Heart left ventricle (tissue), 16 donors: ENCODE measurements around the gene MALSU1. TPM values are rescaled to one million over a fixed set of nuclear protein-coding genes. Genes with fewer than 3 reads are reported as not detected.

Experiments
- ATAC-seq, 4 donors: fragments of 200-7000 bp; cut with Tn5 transposase; one replicate each; pipeline ENCODE4 v1.9.1; 2020 to 2022; ENCODE audit warnings: moderate library complexity in 4 of 4, mild to moderate bottlenecking in 3 of 4, moderate number of reproducible peaks in 1 of 4
- DNase-seq, 5 donors: peaks; one replicate each; pipeline ENCODE4 v3.0.0-alpha.2; 2020
- H3K27ac ChIP-seq, 12 donors: fragments of 200-600 bp; sonication (generic) in 4 of 12; one replicate each; pipeline versions ENCODE4 v1.5.0 to v1.8.0; 2016 to 2022; ENCODE audit warnings: mild to moderate bottlenecking in 2 of 12
- H3K27me3 ChIP-seq, 9 donors: fragments of 200-600 bp; sonication (generic) in 2 of 9; one replicate each; pipeline versions ENCODE4 v1.5.1 to v1.8.0; 2016 to 2022; ENCODE audit warnings: mild to moderate bottlenecking in 3 of 9
- H3K36me3 ChIP-seq, 9 donors: fragments of 200-600 bp; sonication (generic) in 2 of 9; one replicate each; pipeline versions ENCODE4 v1.5.0 to v1.8.0; 2018 to 2022; ENCODE audit warnings: mild to moderate bottlenecking in 2 of 9
- H3K4me1 ChIP-seq, 12 donors: fragments of 200-600 bp; sonication (generic) in 4 of 12; one replicate each; pipeline versions ENCODE4 v1.5.0 to v1.8.0; 2016 to 2022; ENCODE audit warnings: mild to moderate bottlenecking in 3 of 12
- H3K4me3 ChIP-seq, 12 donors: fragments of 200-600 bp; sonication (generic) in 4 of 12; one replicate each; pipeline versions ENCODE4 v1.5.0 to v1.8.0; 2017 to 2022; ENCODE audit warnings: mild to moderate bottlenecking in 9 of 12, moderate library complexity in 4 of 12
- H3K9me3 ChIP-seq, 12 donors: fragments of 200-600 bp; sonication (generic) in 4 of 12; one replicate each; pipeline versions ENCODE4 v1.5.0 to v1.8.0; 2016 to 2022; ENCODE audit warnings: mild to moderate bottlenecking in 1 of 12
- CTCF ChIP-seq, 12 donors: fragments of 200-600 bp; sonication (generic) in 4 of 12; IDR thresholded peaks; one replicate each; pipeline versions ENCODE4 v1.5.0 to v1.8.0; 2018 to 2022; ENCODE audit warnings: antibody characterized with exemption in 12 of 12, mild to moderate bottlenecking in 5 of 12
- POLR2A ChIP-seq, 2 donors: fragments of 450-650 bp; IDR thresholded peaks; one replicate each; pipeline ENCODE4 v1.6.1; 2017; ENCODE audit warnings: antibody characterized with exemption in 2 of 2, mild to moderate bottlenecking in 2 of 2, moderate library complexity in 2 of 2
- WGBS, 4 donors: extraction: QIAGEN DNeasy Blood & Tissue Kit in 2 of 4; methylation state at CpG; one replicate each; pipeline versions ENCODE4 v1.1.5 to v1.1.7; 2013 to 2018; 5-methylcytosine and 5-hydroxymethylcytosine counted together
- intact Hi-C, 10 donors: fragments of 100-400 bp; cut with DNase I; formaldehyde crosslinking; loops; one replicate each; pipeline versions ENCODE4 v1.11.1 to v1.14.2; 2022
- polyA plus RNA-seq, 2 donors: library from polyadenylated mRNA; stranded (reverse); fragments of 200-250 nt; gene quantifications; one replicate each; pipeline ENCODE4 v1.2.3, GENCODE V29; 2013
- total RNA-seq, 9 donors: library from RNA; depleted of rRNA in 2 of 9; stranded (reverse); fragments of >200 nt in 2 of 9; fragmentation: NEBNext Ultra II Directional in 3 of 9; extraction: Animal tissue kit (Norgen Biotek cat#: 25700) in 3 of 9; gene quantifications; one replicate each; pipeline versions ENCODE4 v1.1.0 to v1.2.4, GENCODE V29; 2016 to 2023
- donor health status: ischemic (EF 13 %, LVEDD 7.1; RV severe dilation, severe dysfunction).
- donor health status: healthy with polysubstance abuse.
- donor health status: DM: no; HTN: yes; CAD: no.
- donor health status: DM: no; HTN: no; CAD: no.
- donor health status: ischemic (EF 25% LVEDD 6.9; RV normal size, moderate dysfunction).
- donor health status: ischemic (EF 25% LVEDD 5.7; RV mildly dilated, moderate dysfunction).
- donor health status: healthy.
- donor health status: DM: yes; HTN: yes; CAD: no.
- donor health status: ischemic (EF 35%, LVEDD 5.7; RV mildly dilated, moderate dysfunction).
- donor health status: nonischemic (EF 11% LVEDD 7.7; RV severe dilation, severe dysfunction).
- donor health status: DM: yes; HTN: yes; CAD: no.
- donor health status: PGD.
- donor health status: ischemic (EF 29% LVEDD 5.4; RV normal size, mild dysfunction).
- donor health status: nonischemic (EF 23%, LVEDD 6.1; RV moderate dilation, normal function).

Gene MALSU1
- total and polyA plus RNA-seq, 11 donors, result 40.3 to 128 (median 104) TPM

- peak overlapping the region in 1 of 12 donors; percentile 20 for H3K27ac ChIP-seq
- no peaks in the 10 kb centered on the region for H3K36me3 ChIP-seq
- H3K4me1 ChIP-seq, result peaks cover 0 to 7% (median 0%) of the 10 kb centered on the region in 12 donors
- no peaks in the 10 kb centered on the region for H3K9me3 ChIP-seq
- DNase-seq (no peak), ATAC-seq (no peak)
- peaks cover 0 to 4% (median 0%) of the 10 kb centered on the region in 9 donors for H3K27me3 ChIP-seq
- H3K4me3 ChIP-seq, result peak overlapping the region in 5 of 12 donors; percentile 2 to 59 (median 15)
- no peak for TF ChIP-seq CTCF (IDR thresholded peaks at IDR 0.05)
- TF ChIP-seq POLR2A (IDR thresholded peaks at IDR 0.05), result no peak
- intact Hi-C loops, result loop anchor here in 1 of 10 donors (5.0 kb wide), 1 partner anchor 69 kb away; no protein-coding TSS in a partner anchor
- 85 to 93% (median 91%) methylated on average over 8 of the region's 8 CpGs for WGBS, 4 donors
These were observed 47.2 kb downstream of the MALSU1 start for GRCh38 chr7:23346316-23346715.

GRCh38 chr7:23347033-23347681 lies 48.0 kb downstream of the MALSU1 start:
- ATAC-seq (no peak), DNase-seq (no peak)
- Histone ChIP-seq H3K4me1 (peaks cover 0 to 7% (median 0%) of the 10 kb centered on the region in 12 donors), H3K9me3 (no peaks in the 10 kb centered on the region), H3K4me3 (peak overlapping the region in 1 of 12 donors; percentile 59), H3K36me3 (no peaks in the 10 kb centered on the region), H3K27me3 (peaks cover 0 to 4% (median 0%) of the 10 kb centered on the region in 9 donors), H3K27ac (peak overlapping the region in 1 of 12 donors; percentile 52)
- intact Hi-C loops, result loop anchor here in 1 of 10 donors (5.0 kb wide), 1 partner anchor 70 kb away; no protein-coding TSS in a partner anchor
- TF ChIP-seq POLR2A (IDR thresholded peaks at IDR 0.05), result no peak
- no peak for TF ChIP-seq CTCF (IDR thresholded peaks at IDR 0.05)
- 92 to 96% (median 94%) methylated on average over 9 of the region's 9 CpGs for WGBS, 4 donors

- peak overlapping the region in 1 of 12 donors; percentile 59 for H3K4me3 ChIP-seq
- peaks cover 0 to 7% (median 0%) of the 10 kb centered on the region in 12 donors for H3K4me1 ChIP-seq
- H3K36me3 ChIP-seq, result no peaks in the 10 kb centered on the region
- peaks cover 0 to 4% (median 0%) of the 10 kb centered on the region in 9 donors for H3K27me3 ChIP-seq
- ATAC-seq, result no peak
- intact Hi-C loops, result loop anchor here in 1 of 10 donors (5.0 kb wide), 1 partner anchor 70 kb away; no protein-coding TSS in a partner anchor
- TF ChIP-seq POLR2A (IDR thresholded peaks at IDR 0.05), result no peak
- TF ChIP-seq CTCF (IDR thresholded peaks at IDR 0.05), result no peak
- DNase-seq, result no peak
- peak overlapping the region in 1 of 12 donors; percentile 52 for H3K27ac ChIP-seq
- H3K9me3 ChIP-seq, result no peaks in the 10 kb centered on the region
- 87 to 89% (median 87%) methylated on average over 8 of the region's 8 CpGs for WGBS, 4 donors
These were observed 48.6 kb downstream of the MALSU1 start for GRCh38 chr7:23347682-23348180.

- Histone ChIP-seq H3K27ac (no peak overlapping the region), H3K36me3 (no peaks in the 10 kb centered on the region), H3K27me3 (peaks cover 0 to 4% (median 0%) of the 10 kb centered on the region in 9 donors), H3K4me3 (no peak overlapping the region), H3K9me3 (no peaks in the 10 kb centered on the region), H3K4me1 (peaks cover 0 to 7% (median 0%) of the 10 kb centered on the region in 12 donors)
- DNase-seq (no peak), ATAC-seq (no peak)
- WGBS, 4 donors, result 40 to 50% (median 46%) methylated on average over 7 of the region's 7 CpGs
- intact Hi-C loops, result loop anchor here in 1 of 10 donors (5.0 kb wide), 1 partner anchor 72 kb away; no protein-coding TSS in a partner anchor
- TF ChIP-seq CTCF (IDR thresholded peaks at IDR 0.05) (no peak), POLR2A (IDR thresholded peaks at IDR 0.05) (no peak)
These were observed 50.5 kb downstream of the MALSU1 start for GRCh38 chr7:23349484-23350157.
